ENCODE results near the gene CACNA1B. TPM values are rescaled to one million over a fixed set of nuclear protein-coding genes. Genes with fewer than 3 reads are reported as not detected.

CACNA1B gene
- total and polyA plus RNA-seq, 2 experiments from 2014 or later, result 0.39 to 0.60 TPM

DNA sequence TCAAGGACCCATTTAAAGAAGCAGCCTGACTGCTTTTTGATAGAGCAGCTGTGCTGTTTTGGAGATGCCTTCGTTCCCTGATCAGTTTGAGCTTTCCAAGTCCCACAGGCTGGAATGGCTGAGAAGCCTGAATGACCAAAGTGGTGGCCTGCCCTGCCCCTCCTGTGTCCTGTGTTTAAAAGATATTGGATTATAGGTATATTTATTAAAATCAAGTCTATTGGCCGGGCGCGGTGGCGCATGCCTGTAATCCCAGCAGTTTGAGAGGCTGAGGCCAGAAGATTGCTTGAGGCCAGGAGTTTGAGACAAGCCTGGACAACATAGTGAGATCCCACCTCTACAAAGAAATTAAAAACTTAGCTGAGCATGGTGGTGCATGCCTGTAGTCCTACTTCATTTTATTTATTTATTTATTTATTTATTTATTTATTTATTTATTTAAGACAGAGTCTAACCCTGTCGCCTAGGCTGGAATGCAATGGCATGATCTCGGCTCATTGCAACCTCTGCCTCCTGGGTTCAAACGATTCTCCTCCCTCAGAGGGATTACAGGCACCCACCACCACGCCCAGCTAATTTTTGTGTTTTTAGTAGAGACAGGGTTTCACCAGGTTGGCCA, 87.7 kb downstream of the CACNA1B start:
- no peak for DNase-seq (ENCODE audit: low read depth in 1 of 2, low spot score in 1 of 2)
- no peaks in the 10 kb centered on the region for H3K27me3 ChIP-seq
- H3K9me3 ChIP-seq (ENCODE audit: low read depth), result no peaks in the 10 kb centered on the region
- no peaks in the 10 kb centered on the region for H3K36me3 ChIP-seq
- H3K4me3 ChIP-seq, result no peak overlapping the region
- no peaks in the 10 kb centered on the region for H3K4me1 ChIP-seq (ENCODE audit: low read depth)
- no peak for TF ChIP-seq CTCF (IDR thresholded peaks at IDR 0.05; ENCODE audit: low read depth, low read length)
- H3K27ac ChIP-seq, result no peak overlapping the region

DNA sequence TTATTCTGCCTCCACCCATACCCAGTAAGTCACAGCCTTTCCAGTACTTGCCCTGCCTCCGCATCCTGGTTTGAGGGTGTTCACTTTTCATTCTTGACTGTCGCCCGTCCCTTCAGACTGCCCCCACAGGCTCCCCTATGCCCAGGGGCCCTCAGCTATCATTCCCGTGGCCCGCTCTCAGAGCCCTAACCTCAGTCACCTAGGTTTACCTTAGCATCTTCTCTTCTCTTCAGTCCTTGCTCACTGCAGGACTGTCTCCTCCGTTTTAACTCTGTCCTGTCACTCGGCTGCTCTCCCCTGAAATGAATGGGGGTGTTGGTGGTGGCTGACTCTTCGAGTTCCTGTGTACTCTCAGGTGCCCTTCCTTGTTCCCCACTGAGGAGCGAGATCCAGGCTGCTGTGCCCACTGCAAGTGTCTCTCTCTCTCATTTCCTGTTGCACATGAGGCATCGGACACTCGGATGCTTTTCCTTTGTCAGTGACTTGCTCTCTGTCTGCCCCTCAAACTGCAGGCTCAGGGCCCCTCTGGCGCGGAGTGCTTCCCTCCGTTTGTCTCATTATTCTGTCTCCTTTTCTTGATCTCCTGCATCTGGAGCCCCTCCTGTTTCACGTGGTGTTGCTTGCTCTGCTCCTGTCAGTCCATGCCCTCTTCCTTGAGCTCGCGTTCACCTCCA, 89.8 kb downstream of the CACNA1B start:
- H3K27ac ChIP-seq, result no peak overlapping the region
- H3K36me3 ChIP-seq, result no peaks in the 10 kb centered on the region
- no peak overlapping the region for H3K4me3 ChIP-seq
- no peak for DNase-seq (ENCODE audit: low read depth in 1 of 2, low spot score in 1 of 2)
- H3K9me3 ChIP-seq (ENCODE audit: low read depth), result no peaks in the 10 kb centered on the region
- no peaks in the 10 kb centered on the region for H3K27me3 ChIP-seq
- H3K4me1 ChIP-seq (ENCODE audit: low read depth), result no peaks in the 10 kb centered on the region
- TF ChIP-seq CTCF (IDR thresholded peaks at IDR 0.05; ENCODE audit: low read depth, low read length), result no peak

- H3K9me3 ChIP-seq (ENCODE audit: low read depth), result no peaks in the 10 kb centered on the region
- H3K27me3 ChIP-seq, result no peaks in the 10 kb centered on the region
- no peak for TF ChIP-seq CTCF (IDR thresholded peaks at IDR 0.05; ENCODE audit: low read depth, low read length)
- H3K27ac ChIP-seq, result no peak overlapping the region
- H3K36me3 ChIP-seq, result no peaks in the 10 kb centered on the region
- H3K4me1 ChIP-seq (ENCODE audit: low read depth), result no peaks in the 10 kb centered on the region
- no peak overlapping the region for H3K4me3 ChIP-seq
- DNase-seq (ENCODE audit: low read depth in 1 of 2, low spot score in 1 of 2), result no peak
Measured at GRCh38 chr9:137968235-137968634, 90.7 kb downstream of the CACNA1B start.

DNA sequence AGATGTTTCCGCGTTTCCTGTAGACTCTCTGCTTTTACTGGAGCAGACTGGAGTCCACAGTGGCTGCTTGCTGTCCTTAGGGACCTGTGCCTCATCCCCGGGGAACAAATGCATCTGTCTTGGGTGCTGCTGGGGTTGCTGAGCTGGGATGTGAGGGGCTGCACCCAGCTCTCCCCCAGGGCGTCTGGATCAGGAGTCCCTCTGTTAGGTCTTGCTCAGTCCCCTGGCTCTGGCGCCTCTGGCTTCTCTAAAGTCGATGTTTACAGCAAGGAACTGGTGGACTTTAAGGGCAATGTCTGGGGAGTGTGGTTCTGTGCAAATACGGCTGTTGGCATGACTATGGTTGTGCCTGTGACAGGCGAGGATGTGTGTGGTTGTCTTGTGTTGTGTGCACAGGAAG, 91.4 kb downstream of the CACNA1B start:
- Histone ChIP-seq H3K36me3 (no peaks in the 10 kb centered on the region), H3K27ac (no peak overlapping the region), H3K9me3 (ENCODE audit: low read depth) (no peaks in the 10 kb centered on the region), H3K4me1 (ENCODE audit: low read depth) (no peaks in the 10 kb centered on the region), H3K4me3 (no peak overlapping the region), H3K27me3 (no peaks in the 10 kb centered on the region)
- DNase-seq (ENCODE audit: low read depth in 1 of 2, low spot score in 1 of 2), result no peak
- no peak for TF ChIP-seq CTCF (IDR thresholded peaks at IDR 0.05; ENCODE audit: low read depth, low read length)

DNA sequence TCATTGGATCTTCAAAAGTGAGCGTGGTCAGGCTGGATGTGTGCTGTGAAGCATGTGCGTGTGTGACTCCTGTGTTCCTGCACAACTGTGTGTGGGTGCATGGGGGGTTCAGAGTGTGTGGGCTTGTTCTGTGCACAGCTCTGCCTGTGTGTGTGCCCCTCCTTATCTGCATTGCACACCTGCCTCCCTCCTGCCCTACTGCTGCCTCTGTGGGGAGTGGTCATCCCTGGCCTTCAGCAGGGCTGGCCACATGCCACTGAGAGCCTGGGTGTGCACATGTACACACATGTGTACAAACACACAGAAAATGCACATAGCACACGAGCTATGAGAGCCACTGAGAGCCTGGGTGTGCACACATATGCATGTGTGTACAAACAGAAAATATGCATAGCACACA, 92.1 kb downstream of the CACNA1B start:
- TF ChIP-seq CTCF (IDR thresholded peaks at IDR 0.05; ENCODE audit: low read depth, low read length), result no peak
- Histone ChIP-seq H3K27me3 (no peaks in the 10 kb centered on the region), H3K4me1 (ENCODE audit: low read depth) (no peaks in the 10 kb centered on the region), H3K36me3 (no peaks in the 10 kb centered on the region), H3K9me3 (ENCODE audit: low read depth) (no peaks in the 10 kb centered on the region), H3K27ac (no peak overlapping the region), H3K4me3 (no peak overlapping the region)
- DNase-seq (ENCODE audit: low read depth in 1 of 2, low spot score in 1 of 2), result no peak
